SK-N-MC (cell line): ENCODE measurements around the gene FLNC.

Experiments
- DNase-seq: peaks from one replicate; pipeline ENCODE4 v3.0.0-alpha.2; 2011; ENCODE audit warnings: low read depth, low spot score
- H3K27ac ChIP-seq: fragments of 200-600 bp; sonication (generic); 2 replicates; pipeline ENCODE4 v1.5.1; 2016; ENCODE audit warnings: mixed run types
- H3K36me3 ChIP-seq: fragments of 200-600 bp; sonication (generic); 2 replicates; pipeline ENCODE4 v1.6.1; 2017; ENCODE audit warnings: antibody characterized with exemption, low read length, mixed read lengths; ENCODE audit not compliant: insufficient read depth
- H3K4me3 ChIP-seq: fragments of 200-600 bp; sonication (generic); 2 replicates; pipeline ENCODE4 v1.5.1; 2016
- H3K9ac ChIP-seq: fragments of 200-600 bp; sonication (generic); 2 replicates; pipeline ENCODE4 v1.8.0; 2017; ENCODE audit warnings: mixed run types, mixed read lengths; ENCODE audit not compliant: insufficient read length
- H3K9me3 ChIP-seq: fragments of 200-600 bp; sonication (generic); 2 replicates; pipeline ENCODE4 v1.6.1; 2017; ENCODE audit warnings: low read depth, mild to moderate bottlenecking, antibody characterized with exemption, low read length, moderate library complexity, mixed read lengths
- EZH2 ChIP-seq: fragments of 200-600 bp; sonication (generic); IDR thresholded peaks from one replicate; pipeline ENCODE4 v1.6.1; 2017; ENCODE audit warnings: antibody characterized with exemption
- FOXP2 ChIP-seq: optimal IDR thresholded peaks from 2 replicates; pipeline ENCODE3; 2011; ENCODE audit warnings: mild to moderate bottlenecking, moderate library complexity; ENCODE audit not compliant: insufficient read depth; ENCODE audit errors: extremely low read length, control extremely low read depth
- POLR2AphosphoS5 ChIP-seq: IDR thresholded peaks from 2 replicates; pipeline ENCODE4 v1.6.1; 2012; ENCODE audit warnings: mild to moderate bottlenecking, low read depth, low read length, borderline replicate concordance

Gene FLNC

DNA sequence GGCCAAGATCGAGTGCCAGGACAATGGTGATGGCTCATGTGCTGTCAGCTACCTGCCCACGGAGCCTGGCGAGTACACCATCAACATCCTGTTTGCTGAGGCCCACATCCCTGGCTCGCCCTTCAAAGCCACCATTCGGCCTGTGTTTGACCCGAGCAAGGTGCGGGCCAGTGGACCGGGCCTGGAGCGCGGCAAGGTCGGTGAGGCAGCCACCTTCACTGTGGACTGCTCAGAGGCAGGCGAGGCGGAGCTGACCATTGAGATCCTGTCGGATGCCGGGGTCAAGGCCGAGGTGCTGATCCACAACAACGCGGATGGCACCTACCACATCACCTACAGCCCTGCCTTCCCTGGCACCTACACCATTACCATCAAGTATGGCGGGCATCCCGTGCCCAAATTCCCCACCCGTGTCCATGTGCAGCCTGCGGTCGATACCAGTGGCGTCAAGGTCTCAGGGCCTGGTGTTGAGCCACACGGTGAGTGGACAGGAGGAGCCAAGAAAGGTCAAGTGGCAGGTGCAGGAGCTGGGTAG is 14.6 kb downstream of the FLNC start:
- no peak for DNase-seq
- no peak overlapping the region for H3K4me3 ChIP-seq
- H3K27ac ChIP-seq = no peak overlapping the region
- TF ChIP-seq POLR2AphosphoS5 (no peak), EZH2 (no peak), FOXP2 (no peak)
- H3K9me3 ChIP-seq = no peaks in the 10 kb centered on the region
- peaks cover 36% of the 10 kb centered on the region for H3K36me3 ChIP-seq
- H3K9ac ChIP-seq = no peak overlapping the region

DNA sequence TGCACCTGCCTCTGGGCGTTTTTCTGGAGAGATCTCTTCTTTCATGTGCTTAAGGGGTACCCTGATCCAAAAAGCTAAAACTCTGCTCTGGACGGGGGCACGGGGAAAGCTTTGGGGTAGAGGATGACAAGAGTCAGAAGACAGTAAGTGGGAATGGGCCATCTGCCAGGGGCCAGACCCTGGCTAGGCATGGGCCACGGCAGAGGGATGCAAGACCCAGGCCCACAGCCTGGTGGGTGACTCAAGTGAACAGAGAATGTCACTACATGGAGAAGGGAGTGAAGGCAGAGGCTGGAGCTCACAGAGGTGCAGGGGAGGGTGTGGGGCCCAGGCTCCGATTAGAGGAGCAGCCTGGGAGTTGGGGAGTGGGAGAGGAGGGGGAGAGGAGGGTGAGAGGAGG is 15.3 kb downstream of the FLNC start:
- peaks cover 36% of the 10 kb centered on the region for H3K36me3 ChIP-seq
- H3K4me3 ChIP-seq = no peak overlapping the region
- TF ChIP-seq EZH2 (no peak), FOXP2 (no peak), POLR2AphosphoS5 (no peak)

DNA sequence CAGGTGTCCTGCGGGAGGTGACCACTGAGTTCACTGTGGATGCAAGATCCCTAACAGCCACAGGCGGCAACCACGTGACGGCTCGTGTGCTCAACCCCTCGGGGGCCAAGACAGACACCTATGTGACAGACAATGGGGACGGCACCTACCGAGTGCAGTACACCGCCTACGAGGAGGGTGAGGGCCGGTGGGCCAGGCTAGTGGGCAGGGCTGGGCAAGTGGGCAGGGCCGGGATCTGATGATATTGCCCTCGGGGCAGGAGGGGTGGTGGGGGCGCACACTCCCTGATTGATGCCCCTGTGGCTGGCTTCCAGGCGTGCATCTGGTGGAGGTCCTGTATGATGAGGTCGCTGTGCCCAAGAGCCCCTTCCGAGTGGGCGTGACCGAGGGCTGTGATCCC is 15.8 kb downstream of the FLNC start:
- TF ChIP-seq EZH2 = no peak
- no peak for TF ChIP-seq POLR2AphosphoS5
- no peak for TF ChIP-seq FOXP2
- Histone ChIP-seq H3K9me3 (no peaks in the 10 kb centered on the region), H3K4me3 (no peak overlapping the region), H3K27ac (no peak overlapping the region), H3K9ac (no peak overlapping the region), H3K36me3 (peaks cover 34% of the 10 kb centered on the region)
- no peak for DNase-seq

More for the DNA sequence above, 15.3 kb downstream of the FLNC start:
- no peak overlapping the region for H3K27ac ChIP-seq
- no peaks in the 10 kb centered on the region for H3K9me3 ChIP-seq
- DNase-seq = no peak
- no peak overlapping the region for H3K9ac ChIP-seq

DNA sequence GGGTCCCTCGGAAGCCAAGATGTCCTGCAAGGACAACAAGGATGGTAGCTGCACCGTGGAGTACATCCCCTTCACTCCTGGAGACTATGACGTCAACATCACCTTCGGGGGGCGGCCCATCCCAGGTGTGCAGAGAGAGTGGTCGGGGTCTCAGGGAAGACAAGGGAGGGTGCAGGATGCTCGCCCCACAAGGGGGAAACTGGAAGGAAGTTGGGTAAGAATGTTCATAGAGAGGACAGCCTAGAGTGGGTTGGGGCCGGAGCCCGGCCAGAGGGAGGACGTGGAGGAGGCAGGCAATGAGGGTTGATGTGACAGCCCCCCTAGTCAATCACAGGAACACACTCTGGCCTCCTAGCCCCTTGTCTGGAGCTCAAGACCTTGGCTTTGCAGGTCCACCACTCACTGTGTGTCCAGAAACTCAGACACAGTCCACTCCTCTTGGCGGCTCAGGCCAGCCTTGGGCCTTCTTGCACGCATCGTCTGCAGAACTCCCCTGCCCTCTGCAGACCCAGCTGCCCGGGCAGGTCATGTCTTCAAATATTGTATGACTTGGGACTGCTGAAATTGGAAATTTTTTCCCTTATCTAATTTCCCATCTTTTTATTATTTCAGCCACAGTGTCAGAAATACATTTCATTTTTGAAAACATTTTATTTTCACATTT is 16.7 kb downstream of the FLNC start:
- Histone ChIP-seq H3K27ac (no peak overlapping the region), H3K9ac (no peak overlapping the region), H3K4me3 (no peak overlapping the region), H3K36me3 (peaks cover 32% of the 10 kb centered on the region; the same call in 1 of the 2 replicates), H3K9me3 (no peaks in the 10 kb centered on the region)
- TF ChIP-seq POLR2AphosphoS5 = no peak
- TF ChIP-seq EZH2 = no peak
- no peak for TF ChIP-seq FOXP2
- no peak for DNase-seq

DNA sequence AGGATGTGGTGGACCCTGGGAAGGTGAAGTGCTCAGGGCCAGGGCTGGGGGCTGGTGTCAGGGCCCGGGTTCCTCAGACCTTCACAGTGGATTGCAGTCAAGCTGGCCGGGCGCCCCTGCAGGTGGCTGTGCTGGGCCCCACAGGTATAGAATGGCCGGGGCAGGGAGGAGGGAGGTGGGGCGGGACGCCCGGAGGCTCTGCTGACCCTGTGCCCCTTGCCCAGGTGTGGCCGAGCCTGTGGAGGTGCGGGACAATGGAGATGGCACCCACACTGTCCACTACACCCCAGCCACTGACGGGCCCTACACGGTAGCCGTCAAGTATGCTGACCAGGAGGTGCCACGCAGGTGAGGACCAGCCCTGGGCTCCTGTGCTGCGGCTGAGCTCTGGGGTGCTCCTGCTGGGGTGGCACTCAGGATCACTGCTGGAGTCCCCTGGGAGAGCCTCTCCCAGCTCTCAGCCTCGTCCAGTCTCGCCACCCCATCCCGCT is 17.6 kb downstream of the FLNC start:
- no peak overlapping the region for H3K27ac ChIP-seq
- H3K9ac ChIP-seq = no peak overlapping the region
- H3K36me3 ChIP-seq = peaks cover 34% of the 10 kb centered on the region; the same call in 1 of the 2 replicates
- H3K4me3 ChIP-seq = no peak overlapping the region
- no peaks in the 10 kb centered on the region for H3K9me3 ChIP-seq
- TF ChIP-seq EZH2 (no peak), FOXP2 (no peak), POLR2AphosphoS5 (no peak)
- no peak for DNase-seq

DNA sequence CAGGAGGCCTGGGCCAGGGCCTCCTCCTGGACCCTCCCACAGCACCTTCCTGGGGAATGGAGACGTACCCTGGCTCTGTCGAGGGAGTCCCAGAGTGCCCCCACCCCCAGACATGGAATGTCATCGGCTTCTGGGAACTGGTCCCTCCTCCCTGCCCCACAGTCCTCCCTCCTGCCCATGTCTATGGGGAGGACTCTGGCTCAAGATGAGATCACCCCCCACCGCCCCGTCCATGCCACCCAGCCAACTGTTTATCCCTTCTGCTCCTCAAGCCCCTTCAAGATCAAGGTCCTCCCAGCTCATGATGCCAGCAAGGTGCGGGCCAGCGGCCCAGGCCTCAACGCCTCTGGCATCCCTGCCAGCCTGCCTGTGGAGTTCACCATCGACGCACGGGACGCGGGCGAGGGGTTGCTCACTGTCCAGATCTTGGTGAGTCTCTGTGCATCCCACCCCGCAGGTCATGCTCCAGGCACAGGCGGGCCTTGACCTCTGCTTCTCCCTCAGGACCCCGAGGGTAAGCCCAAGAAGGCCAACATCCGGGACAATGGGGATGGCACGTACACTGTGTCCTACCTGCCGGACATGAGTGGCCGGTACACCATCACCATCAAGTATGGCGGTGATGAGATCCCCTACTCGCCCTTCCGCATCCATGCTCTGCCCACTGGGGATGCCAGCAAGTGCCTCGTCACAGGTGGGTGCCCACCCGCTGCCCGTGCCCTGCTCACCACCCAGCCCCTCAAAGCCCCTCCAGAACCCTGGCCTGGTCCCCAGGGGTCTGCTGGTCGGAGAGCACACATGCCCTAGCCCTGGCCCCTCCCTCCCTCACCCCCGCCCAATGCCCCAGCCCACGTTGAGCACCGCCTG is 18.3 kb downstream of the FLNC start:
- no peak for DNase-seq
- TF ChIP-seq FOXP2 (no peak), EZH2 (no peak), POLR2AphosphoS5 (no peak)
- Histone ChIP-seq H3K4me3 (no peak overlapping the region), H3K36me3 (peaks cover 27% of the 10 kb centered on the region; the same call in 1 of the 2 replicates), H3K9me3 (no peaks in the 10 kb centered on the region), H3K27ac (no peak overlapping the region), H3K9ac (no peak overlapping the region)

DNA sequence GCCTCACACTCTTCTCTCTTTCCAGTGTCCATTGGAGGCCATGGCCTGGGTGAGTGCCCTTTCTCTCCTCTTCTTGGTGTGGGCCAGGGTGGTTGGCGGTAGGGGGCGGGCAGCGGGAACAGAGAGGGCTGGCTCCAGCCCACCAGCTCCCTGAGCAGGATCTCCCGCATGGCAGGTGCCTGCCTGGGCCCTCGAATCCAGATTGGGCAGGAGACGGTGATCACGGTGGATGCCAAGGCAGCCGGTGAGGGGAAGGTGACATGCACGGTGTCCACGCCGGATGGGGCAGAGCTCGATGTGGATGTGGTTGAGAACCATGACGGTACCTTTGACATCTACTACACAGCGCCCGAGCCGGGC is 18.9 kb downstream of the FLNC start:
- Histone ChIP-seq H3K9ac (no peak overlapping the region), H3K4me3 (no peak overlapping the region), H3K27ac (no peak overlapping the region), H3K36me3 (peaks cover 23% of the 10 kb centered on the region; the same call in 1 of the 2 replicates), H3K9me3 (no peaks in the 10 kb centered on the region)
- TF ChIP-seq FOXP2 (no peak), POLR2AphosphoS5 (no peak), EZH2 (no peak)
- no peak for DNase-seq

DNA sequence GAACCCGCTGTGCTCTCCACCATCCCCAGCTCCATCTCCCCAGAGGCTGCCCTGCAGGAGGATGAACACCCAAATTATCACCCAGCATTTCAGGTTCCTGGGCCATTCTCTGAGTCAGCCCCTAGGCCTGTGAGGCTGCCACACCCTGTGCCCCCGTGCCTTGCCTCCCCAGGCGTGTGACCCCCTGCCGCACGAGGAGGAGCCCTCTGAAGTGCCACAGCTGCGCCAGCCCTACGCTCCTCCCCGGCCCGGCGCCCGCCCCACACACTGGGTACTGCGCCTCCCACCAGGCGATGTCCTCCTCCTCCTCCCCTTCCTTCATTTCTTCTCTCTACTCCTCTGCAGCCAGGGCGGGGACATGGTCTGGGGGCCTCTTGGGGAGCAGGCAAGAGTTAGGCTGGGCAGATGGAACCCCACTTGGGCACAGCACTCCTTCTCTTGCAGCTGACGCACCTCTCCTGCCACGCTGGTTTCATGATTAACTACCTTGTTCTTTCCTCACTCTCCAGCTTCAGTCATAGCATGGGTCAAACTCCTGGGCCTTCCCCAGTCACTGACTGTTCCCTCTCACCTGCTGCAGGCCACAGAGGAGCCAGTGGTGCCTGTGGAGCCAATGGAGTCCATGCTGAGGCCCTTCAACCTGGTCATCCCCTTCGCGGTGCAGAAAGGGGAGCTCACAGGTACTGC is 19.7 kb downstream of the FLNC start:
- Histone ChIP-seq H3K9ac (no peak overlapping the region), H3K4me3 (no peak overlapping the region), H3K9me3 (no peaks in the 10 kb centered on the region), H3K27ac (no peak overlapping the region), H3K36me3 (peaks cover 16% of the 10 kb centered on the region; the same call in 1 of the 2 replicates)
- no peak for DNase-seq
- no peak for TF ChIP-seq EZH2
- no peak for TF ChIP-seq FOXP2
- TF ChIP-seq POLR2AphosphoS5 = no peak
